HG03354 (cell line): Measurements from ENCODE around the gene XRRA1.
"Not testable (repeated sequence)": the region's sequence is repeated elsewhere in the genome, so short reads cannot be mapped to it uniquely, and the experiment has no call there.

Experiments
- ATAC-seq: cut with Tn5 transposase; IDR thresholded peaks from one replicate; pipeline ENCODE4 v1.9.1; 2021; ENCODE audit warnings: mild to moderate bottlenecking; ENCODE audit not compliant: unreplicated experiment, poor library complexity, severe bottlenecking

XRRA1 gene

DNA sequence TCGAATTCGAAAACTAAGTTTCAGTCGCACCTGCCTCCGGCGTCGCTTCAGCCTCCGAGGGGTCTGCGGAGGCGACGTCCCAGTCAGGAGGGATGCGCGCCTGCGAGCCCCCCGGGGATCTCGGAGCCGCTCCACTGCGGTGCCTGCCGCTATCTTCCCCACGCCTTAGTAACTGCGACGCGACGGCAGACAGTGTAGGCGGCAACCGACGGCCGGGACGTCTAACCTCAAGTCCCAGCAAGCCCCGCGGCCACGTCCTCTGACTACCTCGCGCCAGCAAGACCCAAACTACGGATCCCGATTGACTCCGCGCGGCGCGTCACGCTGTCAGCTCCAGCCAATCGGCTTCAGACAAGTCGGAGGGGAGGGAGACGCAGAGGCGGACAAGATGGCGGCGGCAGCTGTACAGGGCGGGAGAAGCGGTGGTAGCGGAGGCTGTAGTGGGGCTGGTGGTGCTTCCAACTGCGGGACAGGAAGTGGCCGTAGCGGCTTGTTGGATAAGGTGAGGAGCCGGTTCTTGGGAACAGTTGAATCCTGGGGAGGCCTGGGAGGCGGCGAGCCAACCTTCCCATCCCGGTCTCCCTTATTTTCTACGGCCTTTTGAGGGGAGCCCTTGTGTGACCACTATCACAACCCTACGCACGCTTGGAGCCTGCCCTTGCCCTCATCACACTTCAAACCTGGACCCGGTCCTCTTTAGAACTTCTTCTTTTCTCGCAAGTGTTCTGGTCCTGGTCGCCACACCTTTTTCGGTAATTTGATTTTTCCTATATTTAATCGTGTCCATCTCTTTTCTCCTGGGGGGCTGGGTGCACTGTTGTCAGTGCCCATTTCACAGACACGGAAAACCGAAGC lies at the start of gene XRRA1, which contains the start of gene SPCS2:
Gene XRRA1 (minus strand): TSS at position 194 of the 855 bp plus-strand sequence. CDS start 8,213 bp downstream, outside the sequence.
Gene SPCS2 (plus strand): TSS at position 369 of the 855 bp plus-strand sequence. CDS start 20 bp downstream, at position 389.
- ATAC-seq: peak; percentile 93

- ATAC-seq: no peak
Observed at GRCh38 chr11:74992852-74993251, 44.0 kb upstream of the XRRA1 start.

DNA sequence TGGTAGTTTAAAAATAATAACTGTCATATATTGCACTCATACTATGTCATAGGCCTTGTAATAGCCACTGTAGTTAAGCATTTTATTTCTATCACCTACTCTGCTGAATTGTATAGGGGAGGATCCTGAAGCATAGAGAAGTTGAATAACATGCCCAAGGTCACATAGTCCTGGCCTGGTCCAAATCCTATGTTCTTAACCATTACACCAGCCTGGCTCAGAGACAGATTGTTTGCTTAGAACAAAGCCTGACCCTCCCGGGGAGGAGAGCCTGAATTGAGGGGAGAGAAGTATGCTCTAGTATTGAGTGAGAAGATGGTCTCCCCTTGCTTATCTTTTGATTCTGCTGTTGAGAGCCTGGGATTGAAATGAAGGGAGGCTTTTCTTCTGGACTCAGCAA lies 42.0 kb upstream of the XRRA1 start:
- ATAC-seq: no peak

DNA sequence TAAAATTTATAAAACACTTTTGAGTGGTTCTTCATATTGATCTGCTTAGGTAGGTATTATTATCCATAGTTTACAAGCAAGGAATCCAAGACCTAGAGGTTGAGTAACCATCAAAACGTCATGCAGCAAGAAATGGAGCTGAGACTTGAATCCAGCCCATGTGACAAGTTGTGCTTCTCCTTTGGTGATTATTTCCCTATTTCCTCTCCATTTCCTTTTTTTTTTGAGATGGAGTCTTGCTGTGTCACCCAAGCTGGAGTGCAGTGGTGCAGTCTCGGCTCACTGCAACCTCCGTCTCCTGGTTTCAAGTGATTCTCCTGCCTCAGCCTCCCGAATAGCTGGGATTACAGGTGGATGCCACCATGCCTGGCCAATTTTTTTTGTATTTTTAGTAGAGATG lies 41.3 kb upstream of the XRRA1 start:
- not testable (repeated sequence) for ATAC-seq

- ATAC-seq: peak; percentile 11
Observed at GRCh38 chr11:74989260-74989638, 40.4 kb upstream of the XRRA1 start.

DNA sequence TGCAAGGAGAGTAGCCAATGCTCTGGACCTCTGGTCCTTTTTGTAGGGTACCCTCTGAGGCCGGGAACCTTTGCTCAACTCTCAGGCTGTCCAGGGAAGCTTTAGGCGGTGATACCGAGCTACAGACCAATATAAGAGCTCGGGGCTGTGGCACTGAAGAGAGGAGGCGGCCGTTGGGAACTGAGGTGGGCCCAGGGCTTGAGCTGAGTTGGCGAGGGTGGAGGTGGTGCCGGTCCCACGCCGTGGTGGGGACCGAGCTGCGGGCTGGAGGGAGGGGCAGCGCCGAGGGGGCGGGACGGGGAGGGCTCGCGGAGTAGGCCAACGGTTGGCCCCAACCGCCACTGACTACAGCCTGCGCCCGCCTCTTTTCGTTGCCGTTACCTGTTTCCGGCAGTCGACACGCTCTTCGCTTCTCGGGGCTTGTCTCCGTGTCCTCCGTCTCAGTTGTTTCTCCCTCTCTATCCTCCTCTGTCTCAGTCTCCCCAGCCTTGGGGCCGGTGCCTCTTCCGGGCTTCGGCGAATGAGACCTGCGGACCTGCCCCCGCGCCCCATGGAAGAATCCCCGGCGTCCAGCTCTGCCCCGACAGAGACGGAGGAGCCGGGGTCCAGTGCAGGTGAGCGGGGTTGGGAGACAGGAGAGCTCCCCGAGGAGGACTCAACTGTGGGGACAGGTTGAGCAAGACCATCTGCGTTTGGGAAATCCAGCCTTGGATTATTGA lies 39.8 kb upstream of the XRRA1 start, which contains the start of gene NEU3:
Gene NEU3 (plus strand): TSS at position 393 of the 719 bp plus-strand sequence. CDS start 128 bp downstream, at position 521.
- ATAC-seq: peak; percentile 87

- no peak for ATAC-seq
Observed at GRCh38 chr11:74984730-74985129, 35.8 kb upstream of the XRRA1 start.

GRCh38 chr11:74984070-74984469 lies 35.2 kb upstream of the XRRA1 start:
- no peak for ATAC-seq

DNA sequence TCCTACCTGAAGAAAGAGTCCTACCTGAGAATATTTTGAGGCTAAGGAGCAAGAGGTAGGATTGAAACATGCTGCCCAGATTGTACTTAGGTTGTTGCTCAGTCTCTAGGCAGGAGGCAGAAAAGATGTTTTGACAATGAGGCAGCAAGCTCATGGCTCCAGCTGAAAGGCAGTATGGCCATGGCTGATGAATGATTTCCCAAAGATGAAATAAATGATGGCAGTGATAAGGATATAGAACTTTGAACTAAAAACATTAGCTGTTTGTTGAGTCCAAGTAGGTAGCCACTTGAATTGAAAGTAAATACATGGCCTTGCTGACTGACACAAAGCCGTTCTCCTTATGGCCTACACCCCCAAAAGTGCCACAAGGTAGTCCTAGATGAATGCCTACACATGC lies 33.0 kb upstream of the XRRA1 start:
- ATAC-seq: no peak

- ATAC-seq: no peak
Observed at GRCh38 chr11:74980634-74981033, 31.7 kb upstream of the XRRA1 start.

DNA sequence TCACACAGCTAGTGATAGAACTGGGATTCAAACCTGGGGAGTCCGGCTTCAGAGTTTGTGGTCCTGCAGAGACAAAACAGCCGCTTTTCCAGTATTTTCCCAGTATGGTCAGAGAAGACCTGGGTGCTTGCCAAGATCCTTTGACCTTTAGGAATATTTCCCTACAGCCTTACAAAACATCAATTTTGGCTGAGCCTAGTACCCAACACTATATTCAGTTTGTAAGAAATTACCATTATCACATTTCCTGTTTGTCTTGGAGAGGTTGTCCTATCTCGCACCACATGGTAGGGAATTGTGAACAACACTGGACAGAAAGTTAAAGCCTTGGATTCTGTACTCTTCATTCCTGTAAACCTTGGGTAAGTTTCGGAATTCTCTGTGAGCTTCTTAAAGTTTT lies 29.1 kb upstream of the XRRA1 start:
- no peak for ATAC-seq

- no peak for ATAC-seq
Observed at GRCh38 chr11:74971424-74971823, 22.5 kb upstream of the XRRA1 start.

DNA sequence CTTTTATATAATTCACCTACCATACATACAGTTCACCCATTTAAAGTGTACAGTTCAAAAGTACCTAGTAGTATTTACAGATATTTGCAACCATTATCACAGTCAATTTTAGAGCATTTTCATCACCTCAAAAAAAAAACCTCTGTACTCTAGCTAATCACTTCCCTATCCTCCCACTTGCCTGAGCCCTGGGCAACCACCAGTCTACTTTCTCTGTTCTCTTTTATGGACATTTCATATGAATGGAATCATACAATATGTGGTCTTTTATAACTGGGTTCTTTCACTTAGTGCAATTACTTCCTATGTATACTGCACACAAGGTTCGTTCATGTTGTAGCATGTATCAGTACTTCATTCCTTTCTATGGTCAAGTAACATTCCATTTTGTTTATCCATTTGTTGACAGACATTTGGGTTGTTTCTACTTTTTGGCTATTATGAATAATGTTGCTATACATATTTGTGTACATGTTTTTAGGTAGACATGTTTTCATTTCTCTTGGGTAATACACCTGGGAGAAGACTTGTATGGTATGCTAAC lies 22.0 kb upstream of the XRRA1 start:
- ATAC-seq: no peak

GRCh38 chr11:74966651-74967050 lies 17.8 kb upstream of the XRRA1 start:
- no peak for ATAC-seq

GRCh38 chr11:74960128-74960527 lies 11.2 kb upstream of the XRRA1 start:
- not testable (repeated sequence) for ATAC-seq

DNA sequence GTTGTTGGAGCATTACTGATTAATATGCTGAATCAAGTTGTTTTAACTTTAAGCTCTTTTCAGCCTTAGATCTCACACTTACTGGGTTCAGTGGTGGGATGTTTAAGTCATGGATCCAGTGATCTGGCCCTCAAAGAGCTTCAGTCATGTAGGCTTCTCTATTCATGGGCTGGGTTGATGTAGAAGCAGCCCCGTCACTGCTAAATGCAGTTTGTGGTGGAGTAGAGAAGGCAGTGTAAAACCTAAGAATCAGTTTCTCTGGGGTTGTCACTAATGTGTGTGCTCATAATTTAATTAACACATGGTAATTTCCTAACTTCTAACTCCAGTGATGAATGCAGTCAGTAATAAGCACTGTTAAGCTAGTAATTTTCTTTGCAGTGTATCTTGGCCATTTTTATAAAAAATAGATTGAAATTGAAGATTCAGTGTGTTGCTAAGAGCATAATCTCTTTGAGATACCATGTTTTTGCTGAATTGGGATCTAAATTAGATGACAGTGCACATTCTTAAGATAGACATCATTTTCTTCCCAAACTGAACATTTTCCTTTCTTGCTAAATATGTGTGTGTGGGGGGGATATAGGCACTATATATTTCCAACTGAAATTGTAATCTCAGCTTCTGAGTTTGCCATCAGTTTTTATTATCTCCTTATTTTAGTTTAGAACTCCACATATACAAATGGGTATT lies 9.2 kb upstream of the XRRA1 start:
- no peak for ATAC-seq

DNA sequence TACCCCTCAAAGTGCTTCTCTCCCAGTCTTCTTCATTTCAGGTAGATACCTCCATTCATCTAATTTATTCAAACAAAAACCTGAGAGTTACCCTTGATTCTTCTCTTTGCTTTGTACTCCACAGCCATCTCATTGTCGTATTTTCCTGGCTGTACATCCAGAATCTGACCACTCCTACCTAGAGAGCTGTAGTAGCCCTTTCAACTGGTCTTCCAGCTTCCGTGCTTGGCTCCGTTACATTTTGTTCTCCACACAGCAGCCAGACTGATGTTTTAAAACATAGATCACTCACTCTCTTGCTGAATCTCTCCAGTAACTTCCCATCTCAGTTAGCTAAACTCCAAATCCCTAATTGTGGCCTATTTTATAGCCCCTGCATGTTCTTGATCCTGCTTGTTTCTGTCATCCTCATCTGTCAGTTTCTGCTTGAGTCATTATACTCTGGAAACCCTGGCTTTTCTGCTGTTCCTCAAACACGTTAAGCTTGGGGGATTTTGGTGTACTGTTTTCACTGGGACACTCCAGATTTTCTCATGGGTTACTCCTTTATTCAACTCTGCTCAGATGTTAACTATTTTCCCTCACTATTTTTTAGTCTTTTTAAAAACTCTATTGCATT lies 7.6 kb upstream of the XRRA1 start:
- ATAC-seq: no peak

GRCh38 chr11:74954199-74954598 lies 5.3 kb upstream of the XRRA1 start:
- ATAC-seq: no peak

GRCh38 chr11:74953451-74953850 lies 4.6 kb upstream of the XRRA1 start:
- ATAC-seq: no peak

- no peak for ATAC-seq
Observed at GRCh38 chr11:74952752-74953151, 3.9 kb upstream of the XRRA1 start.
